Immature natural killer cell (primary cell): ENCODE data around the gene SCUBE2. TPM values are rescaled to one million over a fixed set of nuclear protein-coding genes. Genes with fewer than 3 reads are reported as not detected.

Experiments used
- DNase-seq, 3 donors: peaks; one replicate each; pipeline ENCODE4 v3.0.0; 2022; ENCODE audit warnings: mixed read lengths in 1 of 3
- H3K27ac Mint-ChIP-seq, 6 donors: one replicate each; pipeline ENCODE4 v1.8.0; 2020; ENCODE audit warnings: mixed read lengths in 6 of 6, mild to moderate bottlenecking in 5 of 6, inconsistent platforms in 4 of 6, moderate library complexity in 3 of 6
- H3K27me3 Mint-ChIP-seq, 3 donors: one replicate each; pipeline ENCODE4 v1.8.0; 2020 to 2021; ENCODE audit warnings: low read depth in 3 of 3, mild to moderate bottlenecking in 3 of 3, mixed read lengths in 3 of 3, moderate library complexity in 3 of 3, inconsistent platforms in 1 of 3
- H3K36me3 Mint-ChIP-seq, 3 donors: one replicate each; pipeline ENCODE4 v1.8.0; 2020; ENCODE audit warnings: mixed read lengths in 3 of 3, inconsistent platforms in 2 of 3, mild to moderate bottlenecking in 2 of 3
- H3K4me1 Mint-ChIP-seq, 2 donors: one replicate each; pipeline ENCODE4 v1.8.0; 2020; ENCODE audit warnings: inconsistent platforms in 2 of 2, mild to moderate bottlenecking in 2 of 2, mixed read lengths in 2 of 2, moderate library complexity in 1 of 2
- H3K4me3 Mint-ChIP-seq, 5 donors: one replicate each; pipeline ENCODE4 v1.8.0; 2020; ENCODE audit warnings: mild to moderate bottlenecking in 5 of 5, mixed read lengths in 5 of 5, inconsistent platforms in 3 of 5, moderate library complexity in 3 of 5
- H3K9me3 Mint-ChIP-seq, 6 donors: one replicate each; pipeline ENCODE4 v1.8.0; 2020; ENCODE audit warnings: mild to moderate bottlenecking in 6 of 6, mixed read lengths in 6 of 6, inconsistent platforms in 4 of 6, moderate library complexity in 3 of 6
- polyA plus RNA-seq, 3 donors: library from polyadenylated mRNA; unstranded; fragments of 300-500 nt; fragmentation: Illumina TruSeq; gene quantifications; one replicate each; pipeline ENCODE4 v1.2.3, GENCODE V29; 2021

The SCUBE2 gene
- polyA plus RNA-seq, 3 donors from 2014 or later, result not detected

DNA sequence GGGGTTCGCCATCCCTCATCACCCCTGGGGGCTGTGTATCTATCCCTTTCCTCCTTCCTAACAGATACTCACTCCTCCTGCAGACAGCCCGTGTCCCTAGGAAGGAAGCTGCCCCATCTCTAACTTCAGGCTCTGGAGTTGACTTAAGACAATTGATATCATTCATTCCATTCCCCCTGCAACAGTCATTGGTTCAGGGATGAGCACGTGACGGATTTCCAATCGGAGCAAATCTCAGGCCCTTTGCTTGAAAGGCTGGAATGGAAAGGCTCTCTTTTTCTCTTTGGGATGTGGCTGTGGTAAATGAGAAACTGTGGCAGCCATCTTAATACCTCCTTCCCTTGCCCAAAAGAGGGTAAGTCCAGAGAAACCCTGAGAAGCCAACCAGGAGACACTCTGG lies 5.0 kb upstream of the SCUBE2 start:
- DNase-seq, result no peak
- H3K4me3 Mint-ChIP-seq, result no peak overlapping the region
- H3K36me3 Mint-ChIP-seq, result no peaks in the 10 kb centered on the region
- peaks cover 9 to 24% (median 24%) of the 10 kb centered on the region in 3 donors for H3K27me3 Mint-ChIP-seq
- H3K9me3 Mint-ChIP-seq, result no peaks in the 10 kb centered on the region
- H3K27ac Mint-ChIP-seq, result no peak overlapping the region
- peaks cover 0 to 12% of the 10 kb centered on the region in 2 donors for H3K4me1 Mint-ChIP-seq

- Mint-ChIP-seq H3K4me3 (no peak overlapping the region), H3K4me1 (peaks cover 4 to 12% of the 10 kb centered on the region in 2 donors), H3K27ac (no peak overlapping the region), H3K9me3 (no peaks in the 10 kb centered on the region), H3K27me3 (peaks cover 9 to 27% (median 22%) of the 10 kb centered on the region in 3 donors), H3K36me3 (no peaks in the 10 kb centered on the region)
- DNase-seq, result no peak
Measured at GRCh38 chr11:9095421-9095820, 4.0 kb upstream of the SCUBE2 start.

GRCh38 chr11:9094420-9094819 lies 3.0 kb upstream of the SCUBE2 start:
- Mint-ChIP-seq H3K9me3 (no peaks in the 10 kb centered on the region), H3K36me3 (no peaks in the 10 kb centered on the region), H3K4me3 (no peak overlapping the region), H3K27me3 (peaks cover 13 to 29% (median 25%) of the 10 kb centered on the region in 3 donors), H3K27ac (no peak overlapping the region), H3K4me1 (peaks cover 4 to 12% of the 10 kb centered on the region in 2 donors)
- DNase-seq, result no peak

DNA sequence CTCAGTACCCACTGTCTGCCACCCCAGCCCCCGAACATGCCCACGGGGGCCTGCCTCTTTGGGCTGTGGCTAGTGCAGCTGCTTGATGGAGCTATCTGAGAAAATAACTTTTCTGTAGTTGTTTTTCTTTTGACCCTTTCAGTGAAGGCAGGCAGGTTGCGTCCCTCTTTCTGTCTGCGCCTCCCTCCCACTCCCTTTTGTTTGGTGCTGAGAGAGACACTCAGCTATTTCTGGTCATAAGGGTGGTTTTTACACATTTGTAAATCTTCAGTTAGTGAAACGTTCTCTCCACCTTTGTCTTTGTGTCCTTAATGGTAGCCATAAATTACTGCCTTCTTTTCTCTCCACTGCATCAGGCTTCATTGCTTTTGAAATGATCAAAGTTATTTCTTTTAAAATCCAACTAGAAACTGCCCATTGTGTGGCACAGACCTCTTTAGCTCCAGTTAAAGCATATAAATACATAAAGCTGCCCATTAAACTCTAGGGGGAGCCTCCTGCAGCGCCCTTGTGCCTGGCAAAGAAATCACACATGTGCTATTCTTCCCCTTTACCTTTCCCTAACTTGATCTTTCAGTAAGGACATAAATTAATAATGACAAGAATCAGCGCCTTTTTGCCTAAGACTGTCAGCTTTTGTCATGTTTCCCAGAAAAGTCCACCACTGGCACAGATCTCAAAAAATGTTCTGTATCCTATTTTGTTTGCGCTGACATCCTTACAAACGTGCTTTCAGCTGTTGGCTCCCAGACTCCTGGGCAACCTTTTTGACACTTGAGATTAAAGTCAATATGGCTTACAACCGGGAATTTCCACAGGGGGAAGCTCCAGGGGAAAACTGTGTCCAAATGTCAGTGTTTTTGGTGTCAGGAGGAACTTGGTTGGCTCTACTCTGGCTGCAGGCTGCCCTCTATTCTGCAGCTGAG lies 1.7 kb upstream of the SCUBE2 start:
- Mint-ChIP-seq H3K36me3 (no peaks in the 10 kb centered on the region), H3K27ac (no peak overlapping the region), H3K9me3 (no peaks in the 10 kb centered on the region), H3K4me3 (peak overlapping the region; percentile 1 to 43 (median 15)), H3K27me3 (peaks cover 16 to 32% (median 29%) of the 10 kb centered on the region in 3 donors), H3K4me1 (peaks cover 4 to 12% of the 10 kb centered on the region in 2 donors)
- DNase-seq, result no peak

GRCh38 chr11:9092072-9092471 lies 673 bp upstream of the SCUBE2 start:
- H3K4me1 Mint-ChIP-seq, result peaks cover 4 to 12% of the 10 kb centered on the region in 2 donors

GRCh38 chr11:9090488-9091043 lies 833 bp downstream of the SCUBE2 start:
- Mint-ChIP-seq H3K9me3 (no peaks in the 10 kb centered on the region), H3K27me3 (peaks cover 15 to 37% (median 28%) of the 10 kb centered on the region in 3 donors), H3K27ac (no peak overlapping the region), H3K4me3 (peak overlapping the region; percentile 15 to 67 (median 57)), H3K36me3 (no peaks in the 10 kb centered on the region), H3K4me1 (peaks cover 4 to 12% of the 10 kb centered on the region in 2 donors)
- DNase-seq, result no peak

More at GRCh38 chr11:9092072-9092471, 673 bp upstream of the SCUBE2 start:
- Mint-ChIP-seq H3K27ac (no peak overlapping the region), H3K36me3 (no peaks in the 10 kb centered on the region), H3K27me3 (peaks cover 16 to 37% (median 29%) of the 10 kb centered on the region in 3 donors), H3K4me3 (peak overlapping the region; percentile 1 to 48 (median 3)), H3K9me3 (no peaks in the 10 kb centered on the region)
- DNase-seq, result no peak

DNA sequence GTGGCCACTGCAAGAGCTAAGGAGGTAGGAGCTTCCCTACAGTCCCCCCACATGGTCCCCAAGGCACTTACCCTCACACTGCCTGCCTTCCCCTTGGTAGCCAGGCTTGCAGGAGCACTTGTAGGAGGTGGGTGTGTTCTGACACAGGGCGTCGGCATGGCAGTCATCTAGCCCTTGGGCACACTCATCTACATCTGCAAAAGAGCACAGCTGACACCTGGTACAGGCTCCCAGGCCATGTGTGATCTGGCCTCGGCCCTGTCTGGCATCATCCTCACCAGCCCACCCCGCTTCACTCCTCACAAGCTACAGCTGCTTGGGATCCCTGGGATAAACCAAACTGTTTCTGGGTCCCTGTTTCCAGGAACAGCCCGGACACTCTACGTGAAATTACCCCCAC lies 1.8 kb downstream of the SCUBE2 start:
- Mint-ChIP-seq H3K9me3 (no peaks in the 10 kb centered on the region), H3K36me3 (no peaks in the 10 kb centered on the region), H3K4me3 (no peak overlapping the region), H3K27ac (no peak overlapping the region), H3K4me1 (peaks cover 4 to 12% of the 10 kb centered on the region in 2 donors), H3K27me3 (peaks cover 18 to 37% (median 24%) of the 10 kb centered on the region in 3 donors)
- no peak for DNase-seq

- no peak for DNase-seq
- peaks cover 17 to 35% (median 22%) of the 10 kb centered on the region in 3 donors for H3K27me3 Mint-ChIP-seq
- H3K9me3 Mint-ChIP-seq, result no peaks in the 10 kb centered on the region
- H3K27ac Mint-ChIP-seq, result no peak overlapping the region
- no peak overlapping the region for H3K4me3 Mint-ChIP-seq
- H3K4me1 Mint-ChIP-seq, result peaks cover 4 to 12% of the 10 kb centered on the region in 2 donors
- H3K36me3 Mint-ChIP-seq, result no peaks in the 10 kb centered on the region
Measured at GRCh38 chr11:9089061-9089460, 2.3 kb downstream of the SCUBE2 start.

- Mint-ChIP-seq H3K27ac (no peak overlapping the region), H3K9me3 (no peaks in the 10 kb centered on the region)
Measured at GRCh38 chr11:9082575-9082974, 8.8 kb downstream of the SCUBE2 start.

GRCh38 chr11:9081153-9081552 lies 10.2 kb downstream of the SCUBE2 start:
- no peak for DNase-seq
- Mint-ChIP-seq H3K9me3 (no peaks in the 10 kb centered on the region), H3K36me3 (no peaks in the 10 kb centered on the region), H3K4me1 (no peaks in the 10 kb centered on the region), H3K27me3 (peaks cover 0 to 12% (median 4%) of the 10 kb centered on the region in 3 donors), H3K27ac (no peak overlapping the region), H3K4me3 (no peak overlapping the region)

More at GRCh38 chr11:9082575-9082974, 8.8 kb downstream of the SCUBE2 start:
- Mint-ChIP-seq H3K36me3 (no peaks in the 10 kb centered on the region), H3K27me3 (peaks cover 0 to 15% (median 6%) of the 10 kb centered on the region in 3 donors), H3K4me3 (no peak overlapping the region), H3K4me1 (no peaks in the 10 kb centered on the region)
- no peak for DNase-seq

- Mint-ChIP-seq H3K27ac (no peak overlapping the region), H3K4me1 (no peaks in the 10 kb centered on the region), H3K36me3 (no peaks in the 10 kb centered on the region), H3K4me3 (no peak overlapping the region), H3K9me3 (no peaks in the 10 kb centered on the region), H3K27me3 (peaks cover 4 to 13% (median 9%) of the 10 kb centered on the region in 3 donors)
- no peak for DNase-seq
Measured at GRCh38 chr11:9078113-9079086, 13.0 kb downstream of the SCUBE2 start.

DNA sequence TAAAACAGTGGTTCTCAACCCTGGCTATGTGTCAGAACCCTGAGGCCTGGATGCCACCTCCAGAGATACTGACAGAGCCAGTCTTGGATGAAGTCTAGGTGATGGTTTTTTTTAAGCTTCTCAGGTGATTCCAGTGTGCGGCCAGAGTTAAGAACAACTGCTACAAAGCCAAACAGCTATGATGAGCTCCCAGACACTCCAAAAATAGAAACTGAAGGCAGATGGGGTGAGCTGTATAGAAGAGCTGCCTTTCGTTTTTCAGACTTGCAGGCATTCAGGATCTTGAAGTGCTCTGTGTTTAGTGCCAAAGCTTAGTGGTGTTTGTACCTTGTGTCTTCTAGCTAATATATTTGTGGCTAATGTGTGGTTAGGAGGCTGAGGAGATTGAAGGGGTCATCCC lies 14.2 kb downstream of the SCUBE2 start:
- no peaks in the 10 kb centered on the region for H3K9me3 Mint-ChIP-seq
- no peak overlapping the region for H3K4me3 Mint-ChIP-seq
- H3K27me3 Mint-ChIP-seq, result peaks cover 4 to 13% (median 9%) of the 10 kb centered on the region in 3 donors
- H3K27ac Mint-ChIP-seq, result no peak overlapping the region
- no peaks in the 10 kb centered on the region for H3K36me3 Mint-ChIP-seq
- no peaks in the 10 kb centered on the region for H3K4me1 Mint-ChIP-seq
- DNase-seq, result no peak

DNA sequence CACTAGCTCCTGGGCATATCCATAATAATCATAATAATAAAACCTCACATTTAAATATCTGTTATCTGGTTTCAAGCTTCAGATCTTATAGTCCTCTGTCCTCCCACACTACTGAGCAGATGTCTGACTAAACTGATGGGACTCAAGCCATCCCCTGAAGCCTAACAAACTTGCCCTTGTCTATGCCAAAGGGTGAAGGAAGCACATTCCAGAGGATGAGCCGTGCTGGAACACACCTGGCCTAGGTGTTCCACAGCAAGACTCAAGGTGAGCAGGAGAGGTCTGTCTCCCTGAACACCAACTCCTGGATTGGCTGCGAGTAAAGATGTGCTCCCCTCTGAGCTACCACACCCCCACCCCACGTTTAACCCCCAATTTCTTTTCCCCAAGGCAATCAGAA lies 14.7 kb downstream of the SCUBE2 start:
- peaks cover 4 to 13% (median 9%) of the 10 kb centered on the region in 3 donors for H3K27me3 Mint-ChIP-seq
- no peak overlapping the region for H3K27ac Mint-ChIP-seq
- H3K4me1 Mint-ChIP-seq, result no peaks in the 10 kb centered on the region
- DNase-seq, result no peak
- H3K36me3 Mint-ChIP-seq, result no peaks in the 10 kb centered on the region
- H3K9me3 Mint-ChIP-seq, result no peaks in the 10 kb centered on the region
- H3K4me3 Mint-ChIP-seq, result no peak overlapping the region
